DMS79 treated with DMSO at 0.1 percent for 48 hours (cell line): Measurements from ENCODE around the gene TUBD1.
"Not testable (repeated sequence)": the region's sequence is repeated elsewhere in the genome, so short reads cannot be mapped to it uniquely, and the experiment has no call there.

Experiments
- DNase-seq: peaks from one replicate; lab custom pipeline; 2025; lab: John Stamatoyannopoulos, UW

TUBD1 gene

GRCh38 chr17:59892924-59893675 is at the start of gene TUBD1, which contains the start of gene RPS6KB1:
Gene TUBD1, minus strand, starts transcription at chr17:59892943. Its CDS starts 1,941 bp downstream, at chr17:59891002.
Gene RPS6KB1, plus strand, starts transcription at chr17:59893121. Its CDS starts 64 bp downstream, at chr17:59893185.
- peak; percentile 91 for DNase-seq

- no peak for DNase-seq
Observed at GRCh38 chr17:59941131-59941530, 48.4 kb upstream of the TUBD1 start.

- DNase-seq: not testable (repeated sequence)
Observed at GRCh38 chr17:59940697-59941096, 48.0 kb upstream of the TUBD1 start.

- not testable (repeated sequence) for DNase-seq
Observed at GRCh38 chr17:59933317-59933716, 40.6 kb upstream of the TUBD1 start.

GRCh38 chr17:59930768-59931167 is 38.0 kb upstream of the TUBD1 start:
- DNase-seq: not testable (repeated sequence)

- not testable (repeated sequence) for DNase-seq
Observed at GRCh38 chr17:59930121-59930520, 37.4 kb upstream of the TUBD1 start.

GRCh38 chr17:59920637-59921036 is 27.9 kb upstream of the TUBD1 start:
- not testable (repeated sequence) for DNase-seq

- no peak for DNase-seq
Observed at GRCh38 chr17:59916446-59916845, 23.7 kb upstream of the TUBD1 start.

- DNase-seq: peak; percentile 30
Observed at GRCh38 chr17:59914274-59914854, 21.6 kb upstream of the TUBD1 start.

- no peak for DNase-seq
Observed at GRCh38 chr17:59907467-59907866, 14.7 kb upstream of the TUBD1 start.

GRCh38 chr17:59903455-59903854 is 10.7 kb upstream of the TUBD1 start:
- no peak for DNase-seq

GRCh38 chr17:59901604-59902003 is 8.9 kb upstream of the TUBD1 start:
- no peak for DNase-seq

- no peak for DNase-seq
Observed at GRCh38 chr17:59899099-59899498, 6.4 kb upstream of the TUBD1 start.

- DNase-seq: no peak
Observed at GRCh38 chr17:59897090-59897489, 4.3 kb upstream of the TUBD1 start.

GRCh38 chr17:59893676-59894100 is 945 bp upstream of the TUBD1 start:
- DNase-seq: peak; percentile 33

GRCh38 chr17:59892251-59892923 is 356 bp downstream of the TUBD1 start:
- no peak for DNase-seq

GRCh38 chr17:59890720-59891119 is 2.0 kb downstream of the TUBD1 start:
- no peak for DNase-seq

- DNase-seq: no peak
Observed at GRCh38 chr17:59888145-59888750, 4.5 kb downstream of the TUBD1 start.

GRCh38 chr17:59884861-59885260 is 7.9 kb downstream of the TUBD1 start:
- DNase-seq: no peak

GRCh38 chr17:59878624-59879023 is 14.1 kb downstream of the TUBD1 start:
- no peak for DNase-seq

GRCh38 chr17:59877965-59878364 is 14.8 kb downstream of the TUBD1 start:
- DNase-seq: no peak

- DNase-seq: no peak
Observed at GRCh38 chr17:59876107-59876506, 16.6 kb downstream of the TUBD1 start.
